ENCODE measurements around the gene TBL1Y.

- no peak for TF ChIP-seq CTCF (IDR thresholded peaks at IDR 0.05)
- no peak for TF ChIP-seq POLR2A (IDR thresholded peaks at IDR 0.05)
Observed at GRCh38 chrY:6909856-6910255, 641 bp upstream of the TBL1Y start.

All from uterus (tissue), 2 donors.